ENCODE results near the gene CMPK1.
"Not testable (repeated sequence)": the region's sequence is repeated elsewhere in the genome, so short reads cannot be mapped to it uniquely, and the experiment has no call there.

The CMPK1 gene

GRCh38 chr1:47338249-47339077 lies 4.9 kb downstream of the CMPK1 start:
- DNase-seq: no peak

GRCh38 chr1:47340227-47340626 lies 6.6 kb downstream of the CMPK1 start:
- no peak for DNase-seq

GRCh38 chr1:47346979-47347378 lies 13.4 kb downstream of the CMPK1 start:
- DNase-seq: not testable (repeated sequence)

GRCh38 chr1:47347735-47348134 lies 14.1 kb downstream of the CMPK1 start:
- no peak for DNase-seq

GRCh38 chr1:47348246-47348645 lies 14.7 kb downstream of the CMPK1 start:
- DNase-seq: no peak

GRCh38 chr1:47351305-47351704 lies 17.7 kb downstream of the CMPK1 start:
- no peak for DNase-seq

- no peak for DNase-seq
Measured at GRCh38 chr1:47361380-47361779, 27.8 kb downstream of the CMPK1 start.

- DNase-seq: no peak
Measured at GRCh38 chr1:47362828-47363227, 29.2 kb downstream of the CMPK1 start.

GRCh38 chr1:47367651-47368050 lies 34.1 kb downstream of the CMPK1 start:
- no peak for DNase-seq

GRCh38 chr1:47371016-47371517 lies 37.5 kb downstream of the CMPK1 start:
- no peak for DNase-seq

- DNase-seq: no peak
Measured at GRCh38 chr1:47374501-47374900, 40.9 kb downstream of the CMPK1 start.

GRCh38 chr1:47378147-47378546 lies 44.6 kb downstream of the CMPK1 start:
- no peak for DNase-seq

GRCh38 chr1:47380699-47381098 lies 47.1 kb downstream of the CMPK1 start:
- no peak for DNase-seq

GRCh38 chr1:47382399-47382983 lies 48.9 kb downstream of the CMPK1 start:
- no peak for DNase-seq

- no peak for DNase-seq
Measured at GRCh38 chr1:47384083-47384482, 50.5 kb downstream of the CMPK1 start.

GRCh38 chr1:47385020-47385419 lies 51.4 kb downstream of the CMPK1 start:
- DNase-seq: no peak

- no peak for DNase-seq
Measured at GRCh38 chr1:47386268-47386667, 52.7 kb downstream of the CMPK1 start.

- DNase-seq: no peak
Measured at GRCh38 chr1:47388030-47388890, 54.7 kb downstream of the CMPK1 start.

GRCh38 chr1:47388891-47389238 lies 55.3 kb downstream of the CMPK1 start:
- DNase-seq: peak; percentile 21 to 27

GRCh38 chr1:47389731-47390130 lies 56.1 kb downstream of the CMPK1 start:
- no peak for DNase-seq

GRCh38 chr1:47390843-47391242 lies 57.3 kb downstream of the CMPK1 start:
- no peak for DNase-seq

GRCh38 chr1:47393141-47393540 lies 59.6 kb downstream of the CMPK1 start:
- DNase-seq: no peak

- DNase-seq: no peak
Measured at GRCh38 chr1:47395433-47395832, 61.8 kb downstream of the CMPK1 start.

Measured in bone marrow (tissue), 2 donors.